ENCODE results near the gene MAF.

Gene MAF

GRCh38 chr16:79602628-79603014, 2.1 kb upstream of the MAF start:
- Histone ChIP-seq H3K9ac (no peak overlapping the region), H3K27me3 (ENCODE audit: control insufficient read depth, insufficient read depth, low read length) (no peaks in the 10 kb centered on the region), H2AFZ (peak overlapping the region; percentile 90), H3K4me3 (ENCODE audit: low read depth, low read length) (peak overlapping the region; percentile 95), H3K9me3 (ENCODE audit: control insufficient read depth, low read length) (no peaks in the 10 kb centered on the region), H3K4me1 (peaks cover 37% of the 10 kb centered on the region), H3K36me3 (ENCODE audit: control insufficient read depth, insufficient read depth, low read length) (peaks cover 6% of the 10 kb centered on the region), H3K27ac (peak overlapping the region; percentile 96), H3K4me2 (ENCODE audit: low read length) (peak overlapping the region; percentile 69), H3K79me2 (peaks cover 11% of the 10 kb centered on the region)
- TF ChIP-seq, protein P1, sequence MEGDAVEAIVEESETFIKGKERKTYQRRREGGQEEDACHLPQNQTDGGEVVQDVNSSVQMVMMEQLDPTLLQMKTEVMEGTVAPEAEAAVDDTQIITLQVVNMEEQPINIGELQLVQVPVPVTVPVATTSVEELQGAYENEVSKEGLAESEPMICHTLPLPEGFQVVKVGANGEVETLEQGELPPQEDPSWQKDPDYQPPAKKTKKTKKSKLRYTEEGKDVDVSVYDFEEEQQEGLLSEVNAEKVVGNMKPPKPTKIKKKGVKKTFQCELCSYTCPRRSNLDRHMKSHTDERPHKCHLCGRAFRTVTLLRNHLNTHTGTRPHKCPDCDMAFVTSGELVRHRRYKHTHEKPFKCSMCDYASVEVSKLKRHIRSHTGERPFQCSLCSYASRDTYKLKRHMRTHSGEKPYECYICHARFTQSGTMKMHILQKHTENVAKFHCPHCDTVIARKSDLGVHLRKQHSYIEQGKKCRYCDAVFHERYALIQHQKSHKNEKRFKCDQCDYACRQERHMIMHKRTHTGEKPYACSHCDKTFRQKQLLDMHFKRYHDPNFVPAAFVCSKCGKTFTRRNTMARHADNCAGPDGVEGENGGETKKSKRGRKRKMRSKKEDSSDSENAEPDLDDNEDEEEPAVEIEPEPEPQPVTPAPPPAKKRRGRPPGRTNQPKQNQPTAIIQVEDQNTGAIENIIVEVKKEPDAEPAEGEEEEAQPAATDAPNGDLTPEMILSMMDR (IDR thresholded peaks at IDR 0.05): no peak

DNA sequence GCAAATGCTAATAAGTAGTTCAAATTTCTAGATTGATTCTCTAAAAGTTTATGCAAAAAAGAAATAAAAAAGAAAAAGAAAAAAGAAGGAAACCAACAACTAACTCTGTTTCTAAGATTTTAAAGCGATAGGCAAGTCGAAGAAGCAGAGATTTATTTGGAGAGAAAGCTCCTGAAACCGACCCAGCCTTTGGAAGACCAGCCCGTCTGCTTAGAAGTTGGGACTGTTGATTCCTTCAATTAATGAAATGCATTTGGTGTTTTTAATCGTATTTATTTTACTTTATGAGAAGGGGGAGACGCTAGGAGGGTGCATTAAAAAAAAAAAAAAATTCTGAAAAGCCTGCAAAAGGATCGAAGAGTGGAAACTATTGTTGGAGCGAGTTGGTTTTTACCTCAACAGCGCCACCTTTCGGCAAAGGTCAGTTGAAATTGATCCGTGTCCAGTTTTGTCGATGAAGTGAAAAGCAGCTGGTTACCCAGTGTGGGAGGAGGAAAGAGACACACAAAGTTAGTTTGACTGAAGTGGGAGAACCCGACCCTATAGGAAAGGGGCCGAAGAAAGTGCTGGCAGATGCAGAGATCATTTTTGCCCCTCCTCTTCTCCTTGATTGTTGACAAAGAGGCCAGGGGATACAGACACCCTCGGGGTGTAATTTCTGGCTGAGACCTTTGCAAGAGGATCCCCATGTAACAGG, 1.5 kb upstream of the MAF start:
- H3K9ac ChIP-seq: no peak overlapping the region
- H3K9me3 ChIP-seq (ENCODE audit: control insufficient read depth, low read length): no peaks in the 10 kb centered on the region
- H3K36me3 ChIP-seq (ENCODE audit: control insufficient read depth, insufficient read depth, low read length): peaks cover 9% of the 10 kb centered on the region
- H2AFZ ChIP-seq: peak overlapping the region; percentile 90
- H3K27me3 ChIP-seq (ENCODE audit: control insufficient read depth, insufficient read depth, low read length): no peaks in the 10 kb centered on the region
- peaks cover 32% of the 10 kb centered on the region for H3K4me1 ChIP-seq
- TF ChIP-seq, protein P1 (IDR thresholded peaks at IDR 0.05): peak; percentile 89
- peak overlapping the region; percentile 69 for H3K4me2 ChIP-seq (ENCODE audit: low read length)
- peak overlapping the region; percentile 96 for H3K27ac ChIP-seq
- peaks cover 15% of the 10 kb centered on the region for H3K79me2 ChIP-seq
- peak overlapping the region; percentile 95 for H3K4me3 ChIP-seq (ENCODE audit: low read depth, low read length)

- peak overlapping the region; percentile 96 for H3K27ac ChIP-seq
- peaks cover 24% of the 10 kb centered on the region for H3K4me1 ChIP-seq
- H3K9ac ChIP-seq: peak overlapping the region; percentile 22
- H3K36me3 ChIP-seq (ENCODE audit: control insufficient read depth, insufficient read depth, low read length): peaks cover 17% of the 10 kb centered on the region
- peaks cover 21% of the 10 kb centered on the region for H3K79me2 ChIP-seq
- H3K4me2 ChIP-seq (ENCODE audit: low read length): peak overlapping the region; percentile 69
- no peaks in the 10 kb centered on the region for H3K27me3 ChIP-seq (ENCODE audit: control insufficient read depth, insufficient read depth, low read length)
- TF ChIP-seq, protein P1 (IDR thresholded peaks at IDR 0.05): no peak
- H3K9me3 ChIP-seq (ENCODE audit: control insufficient read depth, low read length): no peaks in the 10 kb centered on the region
- H2AFZ ChIP-seq: peak overlapping the region; percentile 90
- H3K4me3 ChIP-seq (ENCODE audit: low read depth, low read length): peak overlapping the region; percentile 95
Observed at GRCh38 chr16:79601092-79601930, 774 bp upstream of the MAF start.

- peak overlapping the region; percentile 96 for H3K27ac ChIP-seq
- H3K36me3 ChIP-seq (ENCODE audit: control insufficient read depth, insufficient read depth, low read length): peaks cover 25% of the 10 kb centered on the region
- H3K9me3 ChIP-seq (ENCODE audit: control insufficient read depth, low read length): no peaks in the 10 kb centered on the region
- H3K4me2 ChIP-seq (ENCODE audit: low read length): peak overlapping the region; percentile 65
- H3K79me2 ChIP-seq: peaks cover 34% of the 10 kb centered on the region
- H2AFZ ChIP-seq: peak overlapping the region; percentile 48
- TF ChIP-seq, protein P1 (IDR thresholded peaks at IDR 0.05): no peak
- H3K9ac ChIP-seq: peak overlapping the region; percentile 93
- peak overlapping the region; percentile 95 for H3K4me3 ChIP-seq (ENCODE audit: low read depth, low read length)
- H3K27me3 ChIP-seq (ENCODE audit: control insufficient read depth, insufficient read depth, low read length): no peaks in the 10 kb centered on the region
- peaks cover 14% of the 10 kb centered on the region for H3K4me1 ChIP-seq
Observed at GRCh38 chr16:79599837-79600637, 500 bp downstream of the MAF start.

Measured in parathyroid adenoma (tissue), 2 donors.